ENCODE measurements around the gene IDE.
"Not testable (repeated sequence)": the region's sequence is repeated elsewhere in the genome, so short reads cannot be mapped to it uniquely, and the experiment has no call there.

IDE gene

DNA sequence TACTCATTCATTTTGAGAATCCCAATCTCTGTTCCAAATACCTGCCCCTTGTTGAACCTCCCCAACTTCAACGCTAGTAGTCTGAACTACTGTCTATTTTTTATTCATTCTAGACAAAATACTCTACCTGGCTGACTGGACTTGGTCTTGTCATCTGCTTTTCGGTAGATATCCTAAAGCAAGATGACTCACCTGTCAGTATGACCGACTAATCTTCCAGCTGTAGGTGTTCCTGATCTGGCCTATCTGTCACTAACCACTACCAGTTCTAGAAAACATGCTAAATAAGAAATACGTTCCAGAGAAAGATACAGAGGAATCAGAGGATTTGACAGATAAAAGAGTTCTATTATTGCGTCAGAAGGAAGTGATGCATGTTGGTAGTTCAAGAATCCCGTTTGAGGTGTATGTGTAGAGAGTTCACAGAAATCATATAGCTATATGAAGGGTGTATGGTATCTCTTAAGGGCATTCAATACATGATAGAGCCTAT, 81.1 kb downstream of the IDE start:
- no peak for DNase-seq (ENCODE audit: low read depth in 2 of 3, low spot score in 2 of 3)

DNA sequence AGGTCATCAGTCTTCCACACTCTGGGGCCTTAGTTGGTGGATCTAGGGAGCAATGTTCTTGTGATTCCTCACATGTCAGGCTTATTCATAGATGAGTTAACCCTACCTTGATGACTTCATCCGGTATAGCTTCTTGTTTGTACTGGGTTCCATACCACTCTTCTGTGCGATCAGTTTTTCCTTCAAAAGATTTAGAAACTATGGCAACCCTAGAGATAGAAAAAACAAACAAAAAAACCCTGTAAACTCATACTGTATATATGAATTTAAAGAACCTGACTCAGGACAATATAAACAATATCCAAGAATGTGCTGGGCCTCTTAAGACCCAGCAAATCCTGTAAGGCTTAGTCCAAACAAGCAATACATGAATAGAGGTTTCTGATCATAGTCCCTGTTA, 83.5 kb downstream of the IDE start:
- no peak for DNase-seq (ENCODE audit: low read depth in 2 of 3, low spot score in 2 of 3)

DNA sequence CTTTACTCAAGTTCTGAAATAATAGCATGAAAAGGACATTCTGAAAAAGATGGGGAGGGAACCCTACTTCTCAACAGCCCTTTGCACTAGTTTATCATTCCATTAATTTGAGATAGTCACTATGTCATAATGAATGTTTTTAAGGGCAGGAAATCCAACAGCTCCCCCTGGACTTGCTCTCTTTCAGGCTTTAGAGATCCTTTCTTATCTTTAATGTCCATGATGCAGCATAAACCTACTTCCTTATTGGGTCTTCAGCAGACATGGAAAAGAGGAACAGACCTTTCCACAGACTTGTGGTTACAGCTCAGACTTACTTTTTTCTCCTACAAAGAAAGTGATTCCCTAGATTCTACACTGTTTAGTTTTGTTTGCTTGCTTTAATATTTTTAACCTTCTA, 87.3 kb downstream of the IDE start:
- DNase-seq (ENCODE audit: low read depth in 2 of 3, low spot score in 2 of 3), result no peak

DNA sequence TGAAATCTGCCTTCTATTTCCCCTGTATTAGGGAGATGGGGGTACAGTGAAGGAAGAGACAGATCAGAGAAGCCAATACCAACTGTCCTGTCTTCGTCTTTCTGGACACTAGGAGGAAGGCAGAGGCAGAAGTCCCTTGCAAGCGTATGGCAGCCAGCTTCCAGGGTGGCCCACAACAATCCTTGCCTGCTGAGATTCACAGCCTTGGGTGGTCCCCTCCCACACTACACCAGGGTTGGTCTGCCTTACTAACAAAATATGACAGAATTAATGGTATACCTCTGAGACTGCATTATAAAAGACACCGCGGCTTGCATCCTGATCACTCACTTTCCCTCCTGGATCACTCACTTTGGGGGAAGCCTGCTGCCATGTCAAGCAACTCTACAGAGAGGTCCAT, 90.4 kb downstream of the IDE start:
- no peak for DNase-seq (ENCODE audit: low read depth in 2 of 3, low spot score in 2 of 3)

DNA sequence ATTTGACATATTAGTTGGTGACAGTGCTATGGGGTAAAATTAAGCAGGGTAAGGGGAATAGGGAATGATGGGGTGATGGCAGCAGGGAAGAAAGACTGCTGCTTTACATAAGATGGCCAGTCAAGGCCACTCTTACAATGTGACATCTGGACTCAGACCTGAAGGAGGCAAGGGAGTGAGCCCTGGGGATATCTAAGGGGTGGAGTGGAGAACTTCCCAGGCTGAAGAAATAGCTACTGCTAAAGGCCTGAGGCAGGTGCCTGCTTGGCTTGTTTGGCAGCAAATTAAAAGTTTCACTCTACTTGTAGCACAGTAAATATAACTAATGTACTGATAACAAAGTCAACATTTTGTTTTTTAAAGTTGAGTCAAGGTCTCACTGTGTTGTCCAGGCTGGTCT, 93.5 kb downstream of the IDE start:
- DNase-seq (ENCODE audit: low read depth in 2 of 3, low spot score in 2 of 3), result no peak

DNA sequence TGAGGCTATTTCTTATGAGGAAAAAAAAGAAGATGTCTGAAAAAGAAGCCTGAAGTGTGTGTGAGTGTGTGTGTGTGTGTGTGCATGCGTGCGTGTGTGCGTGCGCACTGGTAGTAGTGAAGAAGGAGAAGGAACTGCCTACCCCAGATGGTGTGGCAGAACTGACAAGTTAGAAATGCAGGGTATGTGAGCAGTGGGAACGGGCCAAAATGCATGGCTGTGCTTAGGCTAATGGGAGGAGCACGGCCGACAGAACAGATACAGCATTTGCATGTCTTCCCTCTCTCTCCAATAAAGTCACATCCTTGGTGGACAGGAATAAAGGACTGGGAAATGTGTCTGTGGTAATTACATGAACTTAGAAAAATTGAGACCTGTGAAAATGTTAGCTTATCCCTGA, 94.3 kb downstream of the IDE start:
- DNase-seq (ENCODE audit: low read depth in 2 of 3, low spot score in 2 of 3), result no peak

DNA sequence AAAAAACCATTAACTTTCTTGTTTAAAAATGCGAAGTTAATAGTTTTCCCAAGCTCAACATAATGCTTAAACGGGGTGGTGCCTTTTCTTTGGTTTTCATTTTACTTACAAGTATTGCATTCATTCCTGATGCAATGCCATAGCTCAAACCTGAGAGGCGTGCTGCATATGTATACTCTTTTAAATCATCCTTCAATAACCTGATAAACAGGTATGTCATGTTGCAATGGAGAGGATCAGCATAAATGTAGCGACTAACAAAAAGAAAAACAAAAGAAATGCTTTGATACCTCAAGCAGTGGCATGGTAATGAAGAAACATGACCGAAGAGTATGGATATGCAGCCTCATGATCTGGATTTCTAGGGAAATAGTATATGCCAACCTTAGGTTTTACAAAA, 95.4 kb downstream of the IDE start:
- DNase-seq (ENCODE audit: low read depth in 2 of 3, low spot score in 2 of 3), result no peak

DNA sequence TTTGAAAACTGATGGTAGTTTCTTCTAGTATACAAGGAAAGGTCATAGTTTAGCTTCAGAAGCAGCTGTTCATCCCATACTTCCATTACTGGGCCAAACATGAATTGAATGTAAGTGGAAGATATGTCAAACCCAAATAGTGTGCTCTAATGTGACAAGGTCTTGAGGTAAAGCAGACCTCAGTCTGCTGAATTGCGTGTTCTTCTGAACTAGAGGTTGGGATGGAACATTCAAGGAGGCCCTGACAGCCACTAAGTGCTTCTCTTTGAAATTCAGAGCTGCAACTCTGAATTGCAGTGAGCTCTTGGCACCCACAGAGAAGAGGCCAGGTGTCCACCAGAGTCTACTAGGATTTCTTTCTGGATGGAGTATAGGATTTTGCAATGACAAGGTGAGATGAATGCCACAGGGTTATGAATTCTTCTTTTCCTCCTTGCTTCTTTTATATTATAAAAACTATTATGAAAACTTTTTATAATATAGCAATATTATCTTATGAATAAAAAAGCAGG, 98.5 kb downstream of the IDE start:
- no peak for DNase-seq (ENCODE audit: low read depth in 2 of 3, low spot score in 2 of 3)

DNA sequence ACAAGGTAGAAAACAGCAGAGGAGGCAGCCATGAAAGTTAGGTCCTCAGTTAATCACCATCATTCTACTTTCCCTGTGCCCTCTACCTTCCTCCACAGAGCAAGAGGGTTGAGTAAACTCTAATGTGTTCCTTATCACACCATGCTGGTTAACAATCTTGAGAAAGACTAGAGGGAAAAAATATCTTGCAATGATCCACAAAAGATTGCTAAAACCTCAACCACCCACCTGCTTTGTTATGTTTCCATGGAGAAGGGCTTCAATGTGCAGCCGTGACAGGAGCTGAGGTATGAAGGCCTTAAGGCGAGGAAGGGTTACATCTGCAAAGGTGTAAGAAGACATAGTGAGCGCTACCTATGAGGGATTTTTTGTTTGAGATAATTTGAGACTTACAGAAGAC, 103.9 kb downstream of the IDE start:
- no peak for DNase-seq (ENCODE audit: low read depth in 2 of 3, low spot score in 2 of 3)

DNA sequence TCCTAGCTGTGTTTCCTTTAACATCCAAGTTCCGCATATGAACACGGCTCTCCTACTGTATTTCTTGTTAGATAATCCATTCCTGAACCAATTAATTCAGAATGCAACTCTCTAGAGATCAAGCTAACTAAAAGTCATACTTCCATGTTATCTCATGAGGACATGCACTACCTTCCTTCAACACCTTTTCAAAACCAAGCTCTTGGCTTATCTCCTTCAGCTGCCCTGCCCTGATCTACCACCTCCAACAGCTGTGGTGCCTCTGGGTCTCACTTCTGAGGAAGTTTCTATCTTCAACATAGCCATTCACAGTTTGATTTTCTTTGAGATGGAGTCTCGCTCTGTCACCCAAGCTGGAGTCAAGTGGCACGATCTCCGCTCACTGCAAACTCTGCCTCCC, 109.5 kb downstream of the IDE start:
- DNase-seq (ENCODE audit: low read depth in 2 of 3, low spot score in 2 of 3), result no peak

DNA sequence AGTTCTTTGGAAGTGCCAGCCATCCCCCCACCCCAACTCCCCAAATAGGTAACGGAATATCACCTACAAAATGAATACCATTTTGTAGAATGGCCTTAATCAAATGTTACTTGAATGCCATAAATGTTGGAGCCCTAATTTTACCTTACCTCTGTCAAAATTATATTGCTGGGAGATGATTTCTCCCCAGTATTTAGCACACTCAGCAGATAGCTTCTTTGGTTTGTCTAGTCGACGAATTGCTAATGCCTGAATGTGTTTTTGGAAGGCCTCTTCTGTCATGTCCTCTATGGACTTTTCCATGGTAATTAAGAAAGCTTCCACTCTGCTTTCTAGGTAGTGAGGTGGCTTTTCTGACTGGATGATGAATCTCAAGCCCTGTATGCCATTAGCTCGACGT, 110.3 kb downstream of the IDE start:
- DNase-seq (ENCODE audit: low read depth in 2 of 3, low spot score in 2 of 3), result no peak

DNA sequence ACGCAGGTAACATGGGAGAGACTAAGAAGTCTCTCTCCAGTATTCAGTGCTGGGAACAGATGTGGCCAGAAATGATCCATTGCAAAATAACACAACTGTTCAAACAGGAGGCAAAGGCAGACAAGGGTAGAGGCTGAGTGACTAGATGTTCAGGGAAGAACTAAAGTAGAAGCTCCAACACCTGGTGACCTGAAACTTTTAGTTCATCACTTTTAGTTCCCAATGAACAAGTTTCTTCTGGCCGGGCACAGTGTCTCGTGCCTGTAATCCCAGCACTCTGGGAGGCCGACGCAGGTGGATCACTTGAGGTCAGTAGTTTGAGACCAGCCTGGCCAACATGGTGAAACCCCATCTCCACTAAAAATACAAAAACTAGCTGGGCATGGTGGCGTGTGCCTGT, 118.9 kb downstream of the IDE start:
- not testable (repeated sequence) for DNase-seq (ENCODE audit: low read depth in 2 of 3, low spot score in 2 of 3)

DNA sequence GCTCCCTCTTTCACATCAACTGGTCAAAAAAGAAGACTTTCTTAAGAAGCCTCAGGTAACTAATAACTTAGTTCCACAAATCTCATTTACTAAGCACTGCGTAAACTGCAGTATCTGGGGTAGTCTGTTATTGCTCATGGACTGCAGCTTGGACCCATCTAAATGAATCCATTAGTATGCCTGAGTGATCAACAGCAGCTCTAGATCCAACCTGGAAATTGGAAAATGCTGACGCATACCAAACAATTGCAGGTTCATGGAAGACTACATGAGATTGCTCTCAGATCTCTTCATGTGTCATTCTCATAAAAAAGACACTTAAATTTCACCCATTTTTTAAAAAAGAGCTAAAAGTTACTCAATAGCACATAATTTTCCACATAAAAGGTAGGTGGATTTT, 121.6 kb downstream of the IDE start:
- no peak for DNase-seq (ENCODE audit: low read depth in 2 of 3, low spot score in 2 of 3)

DNA sequence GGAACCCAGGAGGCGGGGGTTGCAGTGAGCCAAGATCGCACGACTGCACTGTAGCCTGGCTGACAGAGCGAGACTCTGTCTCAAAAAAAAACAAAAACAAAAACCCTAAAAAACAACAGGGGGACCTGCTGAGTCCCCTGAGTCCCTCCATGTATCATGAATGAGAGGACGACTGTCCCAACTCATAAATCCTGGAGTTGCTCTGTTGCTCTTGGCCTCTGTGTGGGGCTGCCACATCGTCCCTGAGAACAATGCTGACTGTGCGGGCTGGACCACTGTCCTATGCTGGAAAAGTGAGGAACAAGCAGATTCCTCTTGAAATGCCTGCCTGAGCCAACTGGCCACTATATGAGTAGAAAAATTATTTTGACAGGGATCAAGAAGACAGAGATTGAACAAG, 122.5 kb downstream of the IDE start:
- DNase-seq (ENCODE audit: low read depth in 2 of 3, low spot score in 2 of 3), result no peak

DNA sequence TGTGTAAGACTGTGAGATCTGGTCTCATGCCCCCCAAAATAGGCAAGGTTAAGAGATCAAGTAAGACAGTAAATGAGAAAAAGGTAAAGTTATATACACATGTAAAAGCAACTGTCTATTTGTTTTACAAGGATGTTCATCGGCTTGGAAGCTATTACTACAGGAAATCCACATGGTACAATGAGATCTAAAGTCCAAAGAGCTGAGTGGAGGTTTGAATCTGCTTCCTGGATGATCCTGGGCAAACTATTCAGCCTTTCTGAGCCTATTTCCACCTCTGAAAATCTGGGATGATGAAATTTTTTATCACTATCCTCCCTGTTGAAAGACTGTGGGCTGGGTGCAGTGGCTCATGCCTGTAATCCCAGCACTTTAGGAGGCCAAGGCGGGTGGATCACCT, 123.0 kb downstream of the IDE start:
- DNase-seq (ENCODE audit: low read depth in 2 of 3, low spot score in 2 of 3), result no peak

DNA sequence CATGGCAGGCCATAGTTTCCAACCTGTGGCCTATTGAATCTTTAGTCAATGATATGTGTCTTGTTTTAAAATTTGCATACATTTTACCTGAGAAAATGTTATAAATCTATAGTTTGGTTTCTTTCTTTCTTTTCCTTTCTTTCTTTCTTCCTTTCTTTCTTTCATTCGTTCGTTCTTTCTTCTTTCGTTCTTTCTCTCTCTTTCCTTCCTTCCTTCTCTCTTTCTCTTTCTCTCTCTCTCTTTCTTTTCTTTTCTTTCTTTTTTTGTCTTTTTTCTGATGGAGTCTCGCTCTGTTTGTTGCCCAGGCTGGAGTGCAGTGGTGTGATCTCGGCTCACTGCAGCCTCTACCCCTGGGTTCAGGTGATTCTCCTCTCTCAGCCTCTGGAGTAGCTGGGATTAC, 133.3 kb downstream of the IDE start:
- no peak for DNase-seq (ENCODE audit: low read depth in 2 of 3, low spot score in 2 of 3)

DNA sequence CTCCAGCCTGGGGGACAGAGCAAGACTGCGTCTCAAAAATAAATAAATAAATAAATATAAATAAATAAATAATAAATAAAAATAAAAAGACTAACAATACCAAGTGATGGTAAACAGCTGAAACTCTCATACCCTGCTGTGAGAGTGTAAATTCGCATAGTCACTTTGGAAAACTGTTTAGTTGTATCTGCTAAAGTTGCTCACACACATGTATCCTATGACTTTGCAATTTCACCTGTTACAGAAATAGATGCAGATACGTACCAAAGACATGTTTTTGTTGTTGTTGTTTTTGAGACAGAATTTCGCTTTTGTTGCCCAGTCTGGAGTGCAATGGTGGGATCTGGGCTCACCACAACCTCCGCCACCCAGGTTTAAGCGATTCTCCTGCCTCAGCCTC, 135.7 kb downstream of the IDE start:
- DNase-seq (ENCODE audit: low read depth in 2 of 3, low spot score in 2 of 3), result no peak

DNA sequence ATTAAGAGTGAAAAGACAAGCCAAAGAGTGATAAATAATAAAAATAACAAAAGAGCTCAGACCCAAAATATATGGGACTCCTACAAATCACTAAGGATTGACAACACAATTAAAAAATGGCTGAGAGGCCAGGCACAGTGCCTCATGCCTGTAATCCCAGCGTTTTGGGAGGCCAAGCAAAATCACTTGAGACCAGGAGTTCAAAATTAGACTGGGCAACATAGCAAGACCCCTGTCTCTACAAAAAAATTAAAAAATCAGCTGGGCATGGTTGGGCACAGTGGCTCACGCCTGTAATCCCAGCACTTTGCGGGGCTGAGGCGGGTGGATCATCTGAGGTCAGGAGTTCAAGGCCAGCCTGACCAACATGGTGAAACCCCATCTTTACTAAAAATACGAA, 137.3 kb downstream of the IDE start:
- DNase-seq (ENCODE audit: low read depth in 2 of 3, low spot score in 2 of 3), result no peak

DNA sequence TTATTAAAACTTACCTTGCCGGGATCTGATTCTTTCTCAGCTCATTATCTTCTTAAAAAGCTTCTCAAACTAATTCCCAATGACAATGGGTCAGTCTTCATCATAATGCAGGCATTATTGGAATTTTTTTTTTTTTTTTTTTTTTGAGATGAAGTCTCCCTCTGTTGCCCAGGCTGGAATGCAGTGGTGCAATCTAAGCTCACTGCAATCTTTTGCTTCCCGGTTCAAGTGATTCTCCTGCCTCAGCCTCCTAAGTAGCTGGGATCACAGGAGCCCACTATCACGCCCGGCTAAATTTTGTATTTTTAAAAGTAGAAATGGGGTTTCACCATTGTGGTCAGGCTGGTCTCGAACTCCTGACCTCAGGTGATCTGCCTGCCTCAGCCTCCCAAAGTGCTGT, 137.8 kb downstream of the IDE start:
- DNase-seq (ENCODE audit: low read depth in 2 of 3, low spot score in 2 of 3), result not testable (repeated sequence)

DNA sequence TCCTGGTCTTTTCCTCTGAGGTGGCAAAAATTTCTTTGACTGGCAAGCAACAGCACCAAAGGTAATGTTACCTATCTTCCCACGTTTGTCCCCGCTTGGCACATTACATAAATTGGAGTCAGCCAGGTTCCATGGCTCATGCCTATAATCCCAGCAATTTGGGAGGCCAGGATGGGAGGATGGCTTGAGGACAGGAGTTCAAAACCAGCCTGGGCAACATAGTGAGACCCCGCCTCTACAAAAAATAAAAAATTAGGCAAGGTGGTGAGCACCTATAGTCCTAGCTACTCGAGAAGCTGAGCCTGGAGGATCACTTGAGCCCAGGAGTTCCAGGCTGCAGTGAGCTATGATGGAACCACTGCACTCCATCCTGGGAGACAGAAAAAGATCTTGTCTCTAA, 139.5 kb downstream of the IDE start:
- DNase-seq (ENCODE audit: low read depth in 2 of 3, low spot score in 2 of 3), result no peak

DNA sequence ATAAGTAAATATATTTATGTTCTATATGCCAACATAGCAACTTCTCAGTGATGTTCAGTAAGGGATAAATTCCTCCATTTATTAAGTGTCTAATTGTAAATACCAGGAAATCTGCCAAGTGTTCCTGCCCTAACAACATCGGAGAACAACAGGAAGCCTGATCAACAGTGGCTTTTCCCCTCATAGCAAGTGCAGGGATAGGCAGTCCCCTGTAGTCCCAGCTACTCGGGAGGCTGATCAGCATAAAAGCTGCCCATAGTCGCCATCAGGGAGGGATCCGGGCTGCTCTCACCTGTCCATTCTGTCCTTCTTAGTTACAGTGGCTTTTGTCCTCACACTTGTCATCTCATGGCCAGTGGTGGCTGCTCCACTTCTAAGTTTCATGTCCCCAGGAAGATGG, 141.3 kb downstream of the IDE start:
- no peak for DNase-seq (ENCODE audit: low read depth in 2 of 3, low spot score in 2 of 3)

DNA sequence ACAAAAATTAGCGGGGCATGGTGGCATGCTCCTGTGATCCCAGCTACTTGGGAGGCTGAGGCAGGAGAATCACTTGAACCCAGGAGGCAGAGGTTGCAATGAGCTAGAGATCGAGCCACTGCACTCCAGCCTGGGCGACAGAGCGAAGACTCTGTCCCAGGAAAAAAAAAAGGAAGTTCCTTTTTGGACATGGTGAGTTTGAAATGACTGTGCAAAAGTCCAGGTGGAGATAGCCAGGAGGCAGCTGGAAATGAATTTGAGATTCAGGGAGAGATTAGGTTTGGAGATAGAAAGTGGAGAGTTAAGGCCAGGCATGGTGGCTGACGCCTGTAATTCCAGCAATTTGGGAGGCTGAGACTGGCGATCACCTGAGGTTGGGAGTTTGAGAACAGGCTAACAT, 143.8 kb downstream of the IDE start:
- DNase-seq (ENCODE audit: low read depth in 2 of 3, low spot score in 2 of 3), result no peak

DNA sequence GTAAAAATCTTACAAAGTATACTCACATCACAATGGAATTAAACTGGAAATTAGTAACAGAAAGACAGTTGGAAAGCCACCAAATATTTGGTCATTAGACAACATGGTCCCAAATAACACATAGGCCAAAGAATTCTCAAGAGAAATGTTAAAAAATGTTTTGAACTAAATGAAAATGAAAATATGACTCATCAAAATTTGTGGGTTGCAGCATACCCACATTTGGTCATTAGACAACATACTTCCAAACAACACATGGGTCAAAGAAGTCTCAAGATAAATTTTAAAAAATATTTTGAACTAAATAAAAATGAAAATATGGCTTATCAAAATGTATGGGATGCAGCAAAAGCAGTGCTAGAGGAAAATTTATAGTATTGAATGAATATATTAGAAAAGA, 152.3 kb downstream of the IDE start:
- DNase-seq (ENCODE audit: low read depth in 2 of 3, low spot score in 2 of 3), result no peak
